CD1c-positive myeloid dendritic cell (primary cell): Measurements from ENCODE around the gene GALNT16.

Experiments
- DNase-seq: peaks from one replicate; pipeline ENCODE4 v3.0.0-alpha.2; 2016; ENCODE audit errors: extremely low spot score

GALNT16 gene

GRCh38 chr14:69317102-69317755, 57.3 kb downstream of the GALNT16 start:
- DNase-seq: peak; percentile 73

- peak; percentile 81 for DNase-seq
Measured at GRCh38 chr14:69317780-69318179, 57.8 kb downstream of the GALNT16 start.

- DNase-seq: peak; percentile 53
Measured at GRCh38 chr14:69318241-69318640, 58.3 kb downstream of the GALNT16 start.

GRCh38 chr14:69318901-69319475, 59.0 kb downstream of the GALNT16 start:
- no peak for DNase-seq

GRCh38 chr14:69319911-69320310, 60.0 kb downstream of the GALNT16 start:
- no peak for DNase-seq

- no peak for DNase-seq
Measured at GRCh38 chr14:69320581-69321365, 60.8 kb downstream of the GALNT16 start.

GRCh38 chr14:69321601-69322330, 61.8 kb downstream of the GALNT16 start:
- no peak for DNase-seq

GRCh38 chr14:69323266-69323998, 63.5 kb downstream of the GALNT16 start:
- no peak for DNase-seq

- no peak for DNase-seq
Measured at GRCh38 chr14:69323999-69324282, 64.0 kb downstream of the GALNT16 start.

GRCh38 chr14:69324341-69324931, 64.5 kb downstream of the GALNT16 start:
- DNase-seq: no peak

GRCh38 chr14:69325086-69325485, 65.1 kb downstream of the GALNT16 start:
- DNase-seq: no peak

GRCh38 chr14:69325646-69326265, 65.8 kb downstream of the GALNT16 start:
- no peak for DNase-seq

- no peak for DNase-seq
Measured at GRCh38 chr14:69326611-69327010, 66.7 kb downstream of the GALNT16 start.

GRCh38 chr14:69327507-69327906, 67.5 kb downstream of the GALNT16 start:
- no peak for DNase-seq

- no peak for DNase-seq
Measured at GRCh38 chr14:69328317-69328716, 68.4 kb downstream of the GALNT16 start.

- no peak for DNase-seq
Measured at GRCh38 chr14:69328765-69329164, 68.8 kb downstream of the GALNT16 start.

GRCh38 chr14:69331206-69331605, 71.2 kb downstream of the GALNT16 start:
- DNase-seq: no peak

GRCh38 chr14:69332782-69333395, 72.9 kb downstream of the GALNT16 start:
- DNase-seq: no peak

- no peak for DNase-seq
Measured at GRCh38 chr14:69333791-69334337, 73.9 kb downstream of the GALNT16 start.

- DNase-seq: no peak
Measured at GRCh38 chr14:69334576-69334975, 74.6 kb downstream of the GALNT16 start.
